Measurements from ENCODE around the gene CASK.

The CASK gene

GRCh38 chrX:41837270-41837944 lies 85.9 kb downstream of the CASK start:
- DNase-seq (ENCODE audit: low read depth): no peak

- DNase-seq (ENCODE audit: low read depth): no peak
These were observed 94.5 kb downstream of the CASK start for GRCh38 chrX:41828826-41829225.

GRCh38 chrX:41827886-41828285 lies 95.5 kb downstream of the CASK start:
- no peak for DNase-seq (ENCODE audit: low read depth)

- DNase-seq (ENCODE audit: low read depth): no peak
These were observed 97.6 kb downstream of the CASK start for GRCh38 chrX:41825796-41826195.

- no peak for DNase-seq (ENCODE audit: low read depth)
These were observed 98.8 kb downstream of the CASK start for GRCh38 chrX:41824551-41824950.

- DNase-seq (ENCODE audit: low read depth): no peak
These were observed 100.0 kb downstream of the CASK start for GRCh38 chrX:41823402-41823801.

- no peak for DNase-seq (ENCODE audit: low read depth)
These were observed 100.5 kb downstream of the CASK start for GRCh38 chrX:41822892-41823291.

GRCh38 chrX:41808047-41808446 lies 115.3 kb downstream of the CASK start:
- no peak for DNase-seq (ENCODE audit: low read depth)

GRCh38 chrX:41802958-41803357 lies 120.4 kb downstream of the CASK start:
- no peak for DNase-seq (ENCODE audit: low read depth)

GRCh38 chrX:41799661-41800060 lies 123.7 kb downstream of the CASK start:
- no peak for DNase-seq (ENCODE audit: low read depth)

- DNase-seq (ENCODE audit: low read depth): no peak
These were observed 126.8 kb downstream of the CASK start for GRCh38 chrX:41796577-41796976.

GRCh38 chrX:41796046-41796445 lies 127.3 kb downstream of the CASK start:
- DNase-seq (ENCODE audit: low read depth): no peak

GRCh38 chrX:41789374-41789773 lies 134.0 kb downstream of the CASK start:
- no peak for DNase-seq (ENCODE audit: low read depth)

- no peak for DNase-seq (ENCODE audit: low read depth)
These were observed 137.7 kb downstream of the CASK start for GRCh38 chrX:41785685-41786084.

- no peak for DNase-seq (ENCODE audit: low read depth)
These were observed 141.9 kb downstream of the CASK start for GRCh38 chrX:41781500-41781899.

- no peak for DNase-seq (ENCODE audit: low read depth)
These were observed 143.4 kb downstream of the CASK start for GRCh38 chrX:41779941-41780340.

GRCh38 chrX:41779030-41779564 lies 144.3 kb downstream of the CASK start:
- DNase-seq (ENCODE audit: low read depth): no peak

- DNase-seq (ENCODE audit: low read depth): no peak
These were observed 161.7 kb downstream of the CASK start for GRCh38 chrX:41761702-41762101.

GRCh38 chrX:41761169-41761568 lies 162.2 kb downstream of the CASK start:
- no peak for DNase-seq (ENCODE audit: low read depth)

- DNase-seq (ENCODE audit: low read depth): no peak
These were observed 163.5 kb downstream of the CASK start for GRCh38 chrX:41759817-41760216.

GRCh38 chrX:41758401-41758800 lies 165.0 kb downstream of the CASK start:
- DNase-seq (ENCODE audit: low read depth): no peak

- DNase-seq (ENCODE audit: low read depth): no peak
These were observed 172.6 kb downstream of the CASK start for GRCh38 chrX:41750716-41751115.

GRCh38 chrX:41739871-41740270 lies 183.5 kb downstream of the CASK start:
- DNase-seq (ENCODE audit: low read depth): no peak

GRCh38 chrX:41737065-41737464 lies 186.3 kb downstream of the CASK start:
- DNase-seq (ENCODE audit: low read depth): no peak
